ENCODE measurements around the gene NLGN1. TPM values are rescaled to one million over a fixed set of nuclear protein-coding genes. Genes with fewer than 3 reads are reported as not detected.

The NLGN1 gene
- total RNA-seq, 1 experiment from 2014 or later: not detected

DNA sequence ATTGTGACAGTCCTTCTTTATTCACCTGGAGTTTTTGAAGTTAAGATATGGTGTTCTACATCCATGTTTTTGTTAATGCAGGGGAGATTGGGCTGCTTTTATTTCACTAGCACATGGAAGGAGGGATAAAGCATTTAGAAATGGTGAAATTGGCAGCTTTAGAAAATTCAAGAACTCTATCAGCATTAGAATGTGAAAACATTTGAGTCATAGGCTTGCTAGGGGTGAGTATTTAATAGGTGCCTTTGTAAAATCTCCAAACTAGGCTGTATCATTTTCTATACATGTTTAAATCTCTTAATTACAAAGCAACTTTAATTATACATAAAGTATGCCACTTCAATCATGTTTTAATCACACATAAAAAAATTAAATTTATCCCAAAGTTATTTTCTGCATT, 12.9 kb downstream of the NLGN1 start:
- H3K79me2 ChIP-seq (ENCODE audit: insufficient read depth, low read length): no peaks in the 10 kb centered on the region
- H3K4me1 ChIP-seq (ENCODE audit: control insufficient read depth in 1 of 2, insufficient read depth in 2 of 2, low read length in 2 of 2): no peaks in the 10 kb centered on the region
- H3K9me2 ChIP-seq (ENCODE audit: insufficient read depth): no peaks in the 10 kb centered on the region
- ChIA-PET RAD21 (ENCODE audit: low non-redundant PET in 1 of 2, low total read pairs in 2 of 2, uncharacterized antibody in 2 of 2, unreplicated experiment in 2 of 2) (no interaction called here), POLR2A (no interaction called here), CTCF (no interaction called here)
- H4K20me1 ChIP-seq (ENCODE audit: insufficient read depth): no peaks in the 10 kb centered on the region
- H3K4me3 ChIP-seq (replicated peaks in 1 of 2; ENCODE audit: low read depth in 1 of 2, low read length in 2 of 2): no peak overlapping the region
- intact Hi-C loops (cut with micrococcal nuclease): no loop called here
- no peak overlapping the region for H3K9ac ChIP-seq (ENCODE audit: low read length)
- H2AFZ ChIP-seq (ENCODE audit: low read depth, low read length, poor library complexity, severe bottlenecking): no peak overlapping the region
- no peak for TF ChIP-seq FOSL1 (IDR thresholded peaks at IDR 0.05; ENCODE audit: low read depth)
- TF ChIP-seq ZFX (IDR thresholded peaks at IDR 0.05): no peak
- no peak for TF ChIP-seq CEBPB (IDR thresholded peaks at IDR 0.05; ENCODE audit: low read depth)
- TF ChIP-seq RAD21 (IDR thresholded peaks at IDR 0.05; ENCODE audit: low read depth): no peak
- no peak for TF ChIP-seq CBX3 (IDR thresholded peaks at IDR 0.05; ENCODE audit: low read depth)
- TF ChIP-seq, protein P1, sequence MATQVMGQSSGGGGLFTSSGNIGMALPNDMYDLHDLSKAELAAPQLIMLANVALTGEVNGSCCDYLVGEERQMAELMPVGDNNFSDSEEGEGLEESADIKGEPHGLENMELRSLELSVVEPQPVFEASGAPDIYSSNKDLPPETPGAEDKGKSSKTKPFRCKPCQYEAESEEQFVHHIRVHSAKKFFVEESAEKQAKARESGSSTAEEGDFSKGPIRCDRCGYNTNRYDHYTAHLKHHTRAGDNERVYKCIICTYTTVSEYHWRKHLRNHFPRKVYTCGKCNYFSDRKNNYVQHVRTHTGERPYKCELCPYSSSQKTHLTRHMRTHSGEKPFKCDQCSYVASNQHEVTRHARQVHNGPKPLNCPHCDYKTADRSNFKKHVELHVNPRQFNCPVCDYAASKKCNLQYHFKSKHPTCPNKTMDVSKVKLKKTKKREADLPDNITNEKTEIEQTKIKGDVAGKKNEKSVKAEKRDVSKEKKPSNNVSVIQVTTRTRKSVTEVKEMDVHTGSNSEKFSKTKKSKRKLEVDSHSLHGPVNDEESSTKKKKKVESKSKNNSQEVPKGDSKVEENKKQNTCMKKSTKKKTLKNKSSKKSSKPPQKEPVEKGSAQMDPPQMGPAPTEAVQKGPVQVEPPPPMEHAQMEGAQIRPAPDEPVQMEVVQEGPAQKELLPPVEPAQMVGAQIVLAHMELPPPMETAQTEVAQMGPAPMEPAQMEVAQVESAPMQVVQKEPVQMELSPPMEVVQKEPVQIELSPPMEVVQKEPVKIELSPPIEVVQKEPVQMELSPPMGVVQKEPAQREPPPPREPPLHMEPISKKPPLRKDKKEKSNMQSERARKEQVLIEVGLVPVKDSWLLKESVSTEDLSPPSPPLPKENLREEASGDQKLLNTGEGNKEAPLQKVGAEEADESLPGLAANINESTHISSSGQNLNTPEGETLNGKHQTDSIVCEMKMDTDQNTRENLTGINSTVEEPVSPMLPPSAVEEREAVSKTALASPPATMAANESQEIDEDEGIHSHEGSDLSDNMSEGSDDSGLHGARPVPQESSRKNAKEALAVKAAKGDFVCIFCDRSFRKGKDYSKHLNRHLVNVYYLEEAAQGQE (IDR thresholded peaks at IDR 0.05; ENCODE audit: low read depth): no peak
- no peak for TF ChIP-seq SRF (IDR thresholded peaks at IDR 0.05; ENCODE audit: low read depth)
- TF ChIP-seq, protein P2, sequence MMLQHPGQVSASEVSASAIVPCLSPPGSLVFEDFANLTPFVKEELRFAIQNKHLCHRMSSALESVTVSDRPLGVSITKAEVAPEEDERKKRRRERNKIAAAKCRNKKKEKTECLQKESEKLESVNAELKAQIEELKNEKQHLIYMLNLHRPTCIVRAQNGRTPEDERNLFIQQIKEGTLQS (IDR thresholded peaks at IDR 0.05): no peak
- no peak for TF ChIP-seq ELF1 (IDR thresholded peaks at IDR 0.05; ENCODE audit: borderline replicate concordance, low read depth)
- TF ChIP-seq, protein P3, sequence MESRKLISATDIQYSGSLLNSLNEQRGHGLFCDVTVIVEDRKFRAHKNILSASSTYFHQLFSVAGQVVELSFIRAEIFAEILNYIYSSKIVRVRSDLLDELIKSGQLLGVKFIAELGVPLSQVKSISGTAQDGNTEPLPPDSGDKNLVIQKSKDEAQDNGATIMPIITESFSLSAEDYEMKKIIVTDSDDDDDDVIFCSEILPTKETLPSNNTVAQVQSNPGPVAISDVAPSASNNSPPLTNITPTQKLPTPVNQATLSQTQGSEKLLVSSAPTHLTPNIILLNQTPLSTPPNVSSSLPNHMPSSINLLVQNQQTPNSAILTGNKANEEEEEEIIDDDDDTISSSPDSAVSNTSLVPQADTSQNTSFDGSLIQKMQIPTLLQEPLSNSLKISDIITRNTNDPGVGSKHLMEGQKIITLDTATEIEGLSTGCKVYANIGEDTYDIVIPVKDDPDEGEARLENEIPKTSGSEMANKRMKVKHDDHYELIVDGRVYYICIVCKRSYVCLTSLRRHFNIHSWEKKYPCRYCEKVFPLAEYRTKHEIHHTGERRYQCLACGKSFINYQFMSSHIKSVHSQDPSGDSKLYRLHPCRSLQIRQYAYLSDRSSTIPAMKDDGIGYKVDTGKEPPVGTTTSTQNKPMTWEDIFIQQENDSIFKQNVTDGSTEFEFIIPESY (IDR thresholded peaks at IDR 0.05; ENCODE audit: extremely low read depth, insufficient replicate concordance, low read length): no peak
- TF ChIP-seq, protein P4, sequence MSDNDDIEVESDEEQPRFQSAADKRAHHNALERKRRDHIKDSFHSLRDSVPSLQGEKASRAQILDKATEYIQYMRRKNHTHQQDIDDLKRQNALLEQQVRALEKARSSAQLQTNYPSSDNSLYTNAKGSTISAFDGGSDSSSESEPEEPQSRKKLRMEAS (IDR thresholded peaks at IDR 0.05): no peak
- TF ChIP-seq TCF7L2 (IDR thresholded peaks at IDR 0.05; ENCODE audit: borderline replicate concordance, extremely low read depth, insufficient read depth, insufficient read length): no peak
- TF ChIP-seq EZH2 (IDR thresholded peaks at IDR 0.05): no peak
- ATAC-seq (no peak), DNase-seq (ENCODE audit: low read depth, low spot score) (no peak)
- H3K4me2 ChIP-seq (ENCODE audit: low read length): no peak overlapping the region
- no peaks in the 10 kb centered on the region for H3K36me3 ChIP-seq (ENCODE audit: control insufficient read depth in 1 of 2, insufficient read depth in 2 of 2, low read length in 2 of 2)
- no peak overlapping the region for H3K27ac ChIP-seq (ENCODE audit: low read depth, low read length)
- no peaks in the 10 kb centered on the region for H3K27me3 ChIP-seq (ENCODE audit: insufficient read depth, low read length)
- H3K9me3 ChIP-seq (ENCODE audit: control insufficient read depth in 1 of 2, insufficient read depth in 1 of 2, low read depth in 1 of 2, low read length in 2 of 2): no peaks in the 10 kb centered on the region
- BruUV-seq (replicated peaks): no TSS peak
